IMR-90 (cell line): ENCODE results near the gene HSD17B8. TPM values are rescaled to one million over a fixed set of nuclear protein-coding genes. Genes with fewer than 3 reads are reported as not detected.

Experiments used
- ATAC-seq: fragments of 200-7000 bp; cut with Tn5 transposase; 2 replicates; pipeline ENCODE4 v1.9.1; 2020; ENCODE audit warnings: low read depth, mild to moderate bottlenecking, moderate library complexity
- BruUV-seq: library from RNA; stranded (reverse); fragments of 400-500 nt; replicated peaks from 2 replicates; lab custom pipeline; 2021; lab: Mats Ljungman, UMichigan
- CTCF ChIA-PET: fragments of 300-600 bp; formaldehyde crosslinking; extraction: SDS; loops from one replicate; lab custom pipeline; 2021; ENCODE audit warnings: antibody characterized with exemption; lab: Yijun Ruan, JAX
- POLR2A ChIA-PET: fragments of 300-600 bp; sonication (Branson Sonifier 250); formaldehyde crosslinking; loops from one replicate; lab custom pipeline; 2022; ENCODE audit warnings: antibody characterized with exemption; ENCODE audit not compliant: unreplicated experiment; lab: Charles Lee
- DNase-seq: peaks from one replicate; pipeline ENCODE4 v3.0.0; 2013
- H2AFZ ChIP-seq: replicated peaks from 2 replicates; pipeline ENCODE3; 2013; ENCODE audit warnings: low read length, mild to moderate bottlenecking; ENCODE audit not compliant: poor library complexity
- H2AK5ac ChIP-seq: 2 replicates; pipeline ENCODE4 v1.6.1; 2013; ENCODE audit warnings: low read depth, low read length, inconsistent platforms
- H2AK9ac ChIP-seq: replicated peaks from 2 replicates; pipeline ENCODE3; 2013; ENCODE audit warnings: mild to moderate bottlenecking, low read depth, low read length, moderate library complexity; ENCODE audit not compliant: poor library complexity
- H2BK120ac ChIP-seq: 2 replicates; pipeline ENCODE4 v1.6.1; 2013; ENCODE audit warnings: low read depth, low read length, inconsistent platforms
- H2BK15ac ChIP-seq: 3 replicates; pipeline ENCODE4 v1.6.1; 2013; ENCODE audit warnings: low read depth, low read length, inconsistent platforms
- H2BK20ac ChIP-seq: 2 replicates; pipeline ENCODE4 v1.6.1; 2013; ENCODE audit warnings: low read depth, mild to moderate bottlenecking, inconsistent platforms, low read length, moderate library complexity
- H2BK5ac ChIP-seq: 2 replicates; pipeline ENCODE4 v1.6.1; 2013; ENCODE audit warnings: mild to moderate bottlenecking, low read depth, low read length, inconsistent platforms; ENCODE audit not compliant: poor library complexity, severe bottlenecking
- H3K14ac ChIP-seq: replicated peaks from 2 replicates; pipeline ENCODE4 v1.6.1; 2013; ENCODE audit warnings: low read depth, low read length, inconsistent platforms
- H3K18ac ChIP-seq: 2 replicates; pipeline ENCODE4 v1.6.1; 2013; ENCODE audit warnings: low read depth, low read length, control low read depth
- H3K23ac ChIP-seq: 2 replicates; pipeline ENCODE4 v1.6.1; 2013; ENCODE audit warnings: low read depth, low read length, inconsistent platforms
- H3K27ac ChIP-seq: 2 replicates; pipeline ENCODE4 v1.5.1; 2013; ENCODE audit warnings: mild to moderate bottlenecking, control low read depth, low read length; ENCODE audit not compliant: insufficient read depth
- H3K27me3 ChIP-seq: 2 replicates; pipeline ENCODE4 v1.6.1; 2013; ENCODE audit warnings: low read length; ENCODE audit not compliant: control insufficient read depth, insufficient read depth
- H3K36me3 ChIP-seq: 2 replicates; pipeline ENCODE4 v1.6.1; 2013; ENCODE audit warnings: low read length, mixed read lengths; ENCODE audit not compliant: control insufficient read depth, insufficient read depth
- H3K4ac ChIP-seq: 2 replicates; pipeline ENCODE4 v1.6.1; 2013; ENCODE audit warnings: low read depth, low read length, inconsistent platforms
- H3K4me1 ChIP-seq: 2 replicates; pipeline ENCODE4 v1.6.1; 2013; ENCODE audit warnings: low read length, mixed read lengths; ENCODE audit not compliant: control insufficient read depth, insufficient read depth
- H3K4me2 ChIP-seq: 2 replicates; pipeline ENCODE4 v1.6.1; 2013; ENCODE audit warnings: low read depth, mild to moderate bottlenecking, control low read depth, low read length, moderate library complexity
- H3K4me3 ChIP-seq: 2 replicates; pipeline ENCODE4 v1.5.1; 2013; ENCODE audit warnings: low read depth, mild to moderate bottlenecking, control low read depth, low read length, moderate library complexity; ENCODE audit not compliant: insufficient read depth
- H3K56ac ChIP-seq: 2 replicates; pipeline ENCODE4 v1.6.1; 2013; ENCODE audit warnings: low read length, inconsistent platforms; ENCODE audit not compliant: insufficient read depth; ENCODE audit errors: extremely low read depth
- H3K79me1 ChIP-seq, 2 experiments: 2 replicates each; pipeline ENCODE4 v1.6.1; 2013; ENCODE audit warnings: low read length in 2 of 2, inconsistent platforms in 1 of 2, low read depth in 1 of 2
- H3K9ac ChIP-seq: 2 replicates; pipeline ENCODE4 v1.6.1; 2013; ENCODE audit warnings: low read depth, low read length, control low read depth
- H3K9me1 ChIP-seq: 2 replicates; pipeline ENCODE4 v1.6.1; 2013; ENCODE audit warnings: low read length, inconsistent platforms; ENCODE audit not compliant: insufficient read depth
- H3K9me3 ChIP-seq: 2 replicates; pipeline ENCODE4 v1.6.1; 2013; ENCODE audit warnings: low read length; ENCODE audit not compliant: control insufficient read depth, insufficient read depth
- H4K20me1 ChIP-seq: 2 replicates; pipeline ENCODE4 v1.6.1; 2013; ENCODE audit warnings: low read length, inconsistent platforms; ENCODE audit not compliant: insufficient read depth
- H4K5ac ChIP-seq: 2 replicates; pipeline ENCODE4 v1.6.1; 2013; ENCODE audit warnings: mild to moderate bottlenecking, low read depth, low read length, control low read depth
- H4K8ac ChIP-seq, 2 experiments: 2 replicates each; pipeline ENCODE4 v1.6.1; 2013; ENCODE audit warnings: low read depth in 2 of 2, low read length in 2 of 2, control low read depth in 1 of 2, inconsistent platforms in 1 of 2
- H4K91ac ChIP-seq: 2 replicates; pipeline ENCODE4 v1.6.1; 2013; ENCODE audit warnings: low read depth, low read length, inconsistent platforms; ENCODE audit not compliant: insufficient read depth
- ELK1 ChIP-seq: fragments of 150-350 bp; IDR thresholded peaks from 2 replicates; pipeline ENCODE4 v1.6.1; 2016; ENCODE audit warnings: low read depth, mild to moderate bottlenecking, low read length, moderate library complexity, borderline replicate concordance
- NFE2L2 ChIP-seq: fragments of 150-350 bp; IDR thresholded peaks from 2 replicates; pipeline ENCODE4 v1.6.1; 2016; ENCODE audit warnings: low read depth, mild to moderate bottlenecking, low read length
- POLR2A ChIP-seq: IDR thresholded peaks from 2 replicates; pipeline ENCODE4 v1.6.1; 2012; ENCODE audit warnings: mild to moderate bottlenecking, low read depth, low read length
- SMC3 ChIP-seq: fragments of 150-350 bp; IDR thresholded peaks from 2 replicates; pipeline ENCODE4 v1.6.1; 2016; ENCODE audit warnings: low read depth, mild to moderate bottlenecking, antibody characterized with exemption, low read length, moderate library complexity
- USF2 ChIP-seq: fragments of 150-350 bp; IDR thresholded peaks from 2 replicates; pipeline ENCODE4 v1.6.1; 2017; ENCODE audit warnings: mild to moderate bottlenecking, antibody characterized with exemption, low read length, low read depth
- WGBS, 2 experiments: methylation state at CpG; one replicate each; pipeline versions ENCODE4 v1.1.5 to v1.1.7; 2013; ENCODE audit warnings: missing lambda C conversion rate in 2 of 2; ENCODE audit not compliant: insufficient read length in 1 of 2; ENCODE audit errors: extremely low coverage in 2 of 2; 5-methylcytosine and 5-hydroxymethylcytosine counted together
- dilution Hi-C: fragments of 300-500 bp; cut with HindIII; formaldehyde crosslinking; loops from one replicate; pipeline ENCODE4 v1.14.3; 2018; ENCODE audit warnings: low sequenced_read_pairs; ENCODE audit not compliant: unreplicated experiment
- in situ Hi-C: fragments of 300-500 bp; cut with MboI; formaldehyde crosslinking; loops from 3 replicates; pipeline ENCODE4 v1.14.3; 2019; ENCODE audit warnings: low sequenced_read_pairs, inconsistent platforms, mixed read lengths
- intact Hi-C: fragments of 100-400 bp; cut with micrococcal nuclease; formaldehyde crosslinking; loops from 2 replicates; pipeline ENCODE4 v1.10.0; 2022
- polyA plus RNA-seq, 3 experiments: library from polyadenylated mRNA; depleted of rRNA; stranded (reverse); fragments of >200 nt; gene quantifications; 2 replicates each; pipeline ENCODE4 v1.2.3, GENCODE V29; 2012; ENCODE audit warnings: low replicate concordance in 1 of 3
- total RNA-seq: library from RNA; depleted of rRNA; stranded (reverse); fragments of >200 nt; gene quantifications from 2 replicates; pipeline ENCODE4 v1.2.3, GENCODE V29; 2012

HSD17B8 gene
- total and polyA plus RNA-seq, 2 of the 4 experiments (the other 2 are of a cell fraction), result 1.6 to 4.3 TPM

GRCh38 chr6:33247977-33248642, 43.7 kb downstream of the HSD17B8 start (continued):
- TF ChIP-seq ELK1 (no peak), POLR2A (peak; percentile 20; the same call in 1 of the 2 replicates)

- peak overlapping the region; percentile 81 for H2BK5ac ChIP-seq
- peak overlapping the region; percentile 88 for H3K14ac ChIP-seq
- H3K79me1 ChIP-seq, result peaks cover 0 to 24% of the 10 kb centered on the region in 2 experiments; a peak in 2 of 4 replicates
- H4K20me1 ChIP-seq, result peaks cover 3% of the 10 kb centered on the region; the same call in 1 of the 2 replicates
- in situ Hi-C loops, result loop anchor here (5.0 to 10.0 kb wide), 3 partner anchors 86 to 231 kb away; no protein-coding TSS in a partner anchor
- ChIA-PET CTCF (interaction anchor here (0.6 to 1.4 kb wide), 7 partner anchors 13 to 232 kb away, joined by 3 to 6 read pairs (median 3); no protein-coding TSS in a partner anchor), POLR2A (no interaction called here)
- intact Hi-C loops, result loop anchor here (1.0 to 5.0 kb wide), 7 partner anchors 48 to 361 kb away; partner anchors contain the start of genes RXRB and SLC39A7
- TF ChIP-seq NFE2L2 (no peak), SMC3 (no peak), USF2 (peak; percentile 4; the same call in 1 of the 2 replicates)
- peak overlapping the region; percentile 89 for H3K4me2 ChIP-seq
- peak overlapping the region; percentile 47 for H4K5ac ChIP-seq
- peaks cover 8% of the 10 kb centered on the region; the same call in 1 of the 2 replicates for H3K36me3 ChIP-seq
- H4K8ac ChIP-seq, result peak overlapping the region; percentile 18 to 81; a peak in 3 of 4 replicates
- H3K23ac ChIP-seq, result peak overlapping the region; percentile 95
- peaks cover 12% of the 10 kb centered on the region for H3K4me1 ChIP-seq
- H3K9me1 ChIP-seq, result peaks cover 11% of the 10 kb centered on the region
- peak overlapping the region; percentile 92 for H3K4ac ChIP-seq
- H3K4me3 ChIP-seq, result peak overlapping the region; percentile 46
- DNase-seq (no peak), ATAC-seq (peak; percentile 7)
- peak overlapping the region; percentile 97 for H2AK9ac ChIP-seq
- no peaks in the 10 kb centered on the region for H3K27me3 ChIP-seq
- H4K91ac ChIP-seq, result peak overlapping the region; percentile 66
- peak overlapping the region; percentile 86 for H3K18ac ChIP-seq
- peak overlapping the region; percentile 68 for H3K9ac ChIP-seq
- peak overlapping the region; percentile 84 for H3K27ac ChIP-seq
- H2AK5ac ChIP-seq, result peak overlapping the region; percentile 58; the same call in 1 of the 2 replicates
- H2AFZ ChIP-seq, result peak overlapping the region; percentile 94
- H3K9me3 ChIP-seq, result no peaks in the 10 kb centered on the region
- no TSS peak for BruUV-seq
- peak overlapping the region; percentile 33; the same call in 1 of the 3 replicates for H2BK15ac ChIP-seq
- H2BK20ac ChIP-seq, result peak overlapping the region; percentile 64
- 2% methylated on average over 8 of the region's 18 CpGs; no CpG with 5 or more reads in 1 of the 2 experiments for WGBS, 2 experiments
- H3K56ac ChIP-seq, result peak overlapping the region; percentile 69
- peak overlapping the region; percentile 83 for H2BK120ac ChIP-seq
- dilution Hi-C loops, result no loop called here
Measured at GRCh38 chr6:33248643-33248931, 44.1 kb downstream of the HSD17B8 start.
